Memory B cell (primary cell): Measurements from ENCODE around the gene TYROBP.
"Not testable (repeated sequence)": the region's sequence is repeated elsewhere in the genome, so short reads cannot be mapped to it uniquely, and the experiment has no call there.

Source experiments
- ATAC-seq: fragments of 150-1000 bp; cut with Tn5 transposase; 2 replicates; pipeline ENCODE4 v1.10.0; 2021; ENCODE audit warnings: low read depth, mild to moderate bottlenecking, moderate library complexity
- DNase-seq, 2 donors: peaks; one replicate each; pipeline ENCODE4 v3.0.0; 2022; ENCODE audit warnings: low spot score in 2 of 2
- H3K27ac Mint-ChIP-seq: one replicate; pipeline ENCODE4 v1.8.0; 2022; ENCODE audit warnings: mild to moderate bottlenecking, moderate library complexity, mixed read lengths
- H3K27me3 Mint-ChIP-seq: one replicate; pipeline ENCODE4 v1.8.0; 2022; ENCODE audit warnings: mixed read lengths
- H3K36me3 Mint-ChIP-seq: one replicate; pipeline ENCODE4 v1.8.0; 2022; ENCODE audit warnings: mild to moderate bottlenecking, mixed read lengths
- H3K4me1 Mint-ChIP-seq: one replicate; pipeline ENCODE4 v1.8.0; 2022; ENCODE audit warnings: mixed read lengths
- H3K4me3 Mint-ChIP-seq: one replicate; pipeline ENCODE4 v1.8.0; 2022; ENCODE audit warnings: mild to moderate bottlenecking, moderate library complexity, mixed read lengths
- H3K9me3 Mint-ChIP-seq: one replicate; pipeline ENCODE4 v1.8.0; 2022; ENCODE audit warnings: mixed read lengths

TYROBP gene

GRCh38 chr19:35915443-35915842 is 7.3 kb upstream of the TYROBP start:
- H3K4me3 Mint-ChIP-seq, result no peak overlapping the region
- peaks cover 11% of the 10 kb centered on the region for H3K4me1 Mint-ChIP-seq
- no peaks in the 10 kb centered on the region for H3K9me3 Mint-ChIP-seq
- DNase-seq (no peak), ATAC-seq (no peak)
- H3K27ac Mint-ChIP-seq, result no peak overlapping the region
- no peaks in the 10 kb centered on the region for H3K36me3 Mint-ChIP-seq
- no peaks in the 10 kb centered on the region for H3K27me3 Mint-ChIP-seq

- H3K27ac Mint-ChIP-seq, result no peak overlapping the region
- no peaks in the 10 kb centered on the region for H3K9me3 Mint-ChIP-seq
- ATAC-seq, result no peak
- no peak overlapping the region for H3K4me3 Mint-ChIP-seq
- no peaks in the 10 kb centered on the region for H3K36me3 Mint-ChIP-seq
- no peak for DNase-seq
- peaks cover 21% of the 10 kb centered on the region for H3K4me1 Mint-ChIP-seq
- H3K27me3 Mint-ChIP-seq, result no peaks in the 10 kb centered on the region
Observed at GRCh38 chr19:35913589-35913988, 5.5 kb upstream of the TYROBP start.

- Mint-ChIP-seq H3K4me1 (peaks cover 30% of the 10 kb centered on the region), H3K9me3 (no peaks in the 10 kb centered on the region), H3K36me3 (no peaks in the 10 kb centered on the region), H3K27ac (peak overlapping the region; percentile 62), H3K4me3 (no peak overlapping the region), H3K27me3 (no peaks in the 10 kb centered on the region)
- ATAC-seq, result no peak
- DNase-seq, result no peak
Observed at GRCh38 chr19:35911790-35912189, 3.7 kb upstream of the TYROBP start.

GRCh38 chr19:35911173-35911572 is 3.1 kb upstream of the TYROBP start:
- DNase-seq (no peak), ATAC-seq (no peak)
- no peaks in the 10 kb centered on the region for H3K9me3 Mint-ChIP-seq
- H3K36me3 Mint-ChIP-seq, result no peaks in the 10 kb centered on the region
- H3K27me3 Mint-ChIP-seq, result no peaks in the 10 kb centered on the region
- peak overlapping the region; percentile 62 for H3K27ac Mint-ChIP-seq
- H3K4me1 Mint-ChIP-seq, result peaks cover 30% of the 10 kb centered on the region
- H3K4me3 Mint-ChIP-seq, result no peak overlapping the region

GRCh38 chr19:35910355-35910754 is 2.3 kb upstream of the TYROBP start:
- ATAC-seq, H3K27me3 Mint-ChIP-seq, H3K9me3 Mint-ChIP-seq, H3K4me3 Mint-ChIP-seq, DNase-seq, H3K36me3 Mint-ChIP-seq: not testable (repeated sequence)
- Mint-ChIP-seq H3K4me1 (peaks cover 30% of the 10 kb centered on the region), H3K27ac (peak overlapping the region; percentile 82)

GRCh38 chr19:35909684-35910035 is 1.6 kb upstream of the TYROBP start:
- DNase-seq (no peak), ATAC-seq (no peak)
- H3K9me3 Mint-ChIP-seq, result no peaks in the 10 kb centered on the region
- no peaks in the 10 kb centered on the region for H3K36me3 Mint-ChIP-seq
- H3K27ac Mint-ChIP-seq, result peak overlapping the region; percentile 82
- peaks cover 29% of the 10 kb centered on the region for H3K4me1 Mint-ChIP-seq
- no peaks in the 10 kb centered on the region for H3K27me3 Mint-ChIP-seq
- peak overlapping the region; percentile 55 for H3K4me3 Mint-ChIP-seq

GRCh38 chr19:35908973-35909683 is 1.0 kb upstream of the TYROBP start:
- DNase-seq, result peak; percentile 74 to 85
- Mint-ChIP-seq H3K4me1 (peaks cover 32% of the 10 kb centered on the region), H3K4me3 (peak overlapping the region; percentile 55), H3K36me3 (no peaks in the 10 kb centered on the region), H3K9me3 (no peaks in the 10 kb centered on the region), H3K27me3 (no peaks in the 10 kb centered on the region), H3K27ac (peak overlapping the region; percentile 82)
- peak; percentile 93 for ATAC-seq

- Mint-ChIP-seq H3K9me3 (no peaks in the 10 kb centered on the region), H3K36me3 (no peaks in the 10 kb centered on the region), H3K4me3 (no peak overlapping the region), H3K27ac (peak overlapping the region; percentile 72), H3K4me1 (peaks cover 43% of the 10 kb centered on the region), H3K27me3 (no peaks in the 10 kb centered on the region)
- DNase-seq (no peak), ATAC-seq (no peak)
Observed at GRCh38 chr19:35907377-35907745, 734 bp downstream of the TYROBP start.

- DNase-seq, result no peak
- no peaks in the 10 kb centered on the region for H3K36me3 Mint-ChIP-seq
- no peak overlapping the region for H3K4me3 Mint-ChIP-seq
- no peaks in the 10 kb centered on the region for H3K27me3 Mint-ChIP-seq
- ATAC-seq, result no peak
- H3K9me3 Mint-ChIP-seq, result no peaks in the 10 kb centered on the region
- peak overlapping the region; percentile 98 for H3K27ac Mint-ChIP-seq
- peaks cover 51% of the 10 kb centered on the region for H3K4me1 Mint-ChIP-seq
Observed at GRCh38 chr19:35905178-35905727, 2.8 kb downstream of the TYROBP start.

- Mint-ChIP-seq H3K9me3 (no peaks in the 10 kb centered on the region), H3K4me3 (no peak overlapping the region), H3K36me3 (peaks cover 1% of the 10 kb centered on the region), H3K4me1 (peaks cover 48% of the 10 kb centered on the region), H3K27ac (peak overlapping the region; percentile 98), H3K27me3 (no peaks in the 10 kb centered on the region)
- DNase-seq (no peak), ATAC-seq (no peak)
Observed at GRCh38 chr19:35904311-35905068, 3.6 kb downstream of the TYROBP start.

- Mint-ChIP-seq H3K36me3 (peaks cover 2% of the 10 kb centered on the region), H3K27me3 (no peaks in the 10 kb centered on the region), H3K27ac (peak overlapping the region; percentile 98), H3K9me3 (no peaks in the 10 kb centered on the region), H3K4me3 (peak overlapping the region; percentile 88), H3K4me1 (peaks cover 41% of the 10 kb centered on the region)
- ATAC-seq (peak; percentile 54), DNase-seq (peak; percentile 96)
Observed at GRCh38 chr19:35903550-35904179, 4.4 kb downstream of the TYROBP start.

- Mint-ChIP-seq H3K9me3 (no peaks in the 10 kb centered on the region), H3K27me3 (no peaks in the 10 kb centered on the region), H3K36me3 (peaks cover 6% of the 10 kb centered on the region), H3K27ac (peak overlapping the region; percentile 98), H3K4me1 (peaks cover 38% of the 10 kb centered on the region), H3K4me3 (peak overlapping the region; percentile 88)
- no peak for DNase-seq
- ATAC-seq, result no peak
Observed at GRCh38 chr19:35902870-35903475, 5.1 kb downstream of the TYROBP start.

- H3K4me1 Mint-ChIP-seq, result peaks cover 37% of the 10 kb centered on the region
- DNase-seq (peak in 1 of 2 donors; percentile 56), ATAC-seq (peak; percentile 7)
- no peaks in the 10 kb centered on the region for H3K9me3 Mint-ChIP-seq
- H3K36me3 Mint-ChIP-seq, result peaks cover 9% of the 10 kb centered on the region
- peak within 1 kb of the TSS; percentile 88 for H3K4me3 Mint-ChIP-seq
- peak within 1 kb of the TSS; percentile 98 for H3K27ac Mint-ChIP-seq
- H3K27me3 Mint-ChIP-seq, result no peaks in the 10 kb centered on the region
Observed at GRCh38 chr19:35901854-35902661, 6.0 kb downstream of the TYROBP start, which contains the start of gene HCST. HCST (plus strand) TSS chr19:35902529; CDS start chr19:35902594, 65 bp downstream.
